HepG2 (cell line): ENCODE measurements around the gene CORO1C. TPM values are rescaled to one million over a fixed set of nuclear protein-coding genes. Genes with fewer than 3 reads are reported as not detected.

Source experiments
- SSRP1 ChIP-seq: IDR thresholded peaks from 2 replicates; pipeline ENCODE4 v1.6.1; 2016; ENCODE audit warnings: control low read depth
- STAT5B ChIP-seq: sonication (generic); formaldehyde crosslinking; IDR thresholded peaks from 2 replicates; pipeline ENCODE4 v1.4.0; 2020; ENCODE audit warnings: missing genetic modification reagents
- XRCC5 ChIP-seq: fragments of 200-400 bp; formaldehyde crosslinking; optimal IDR thresholded peaks from 2 replicates; pipeline ENCODE3; 2017; ENCODE audit warnings: mild to moderate bottlenecking, low read length
- ZNF343 ChIP-seq: sonication (generic); formaldehyde crosslinking; IDR thresholded peaks from 2 replicates; pipeline ENCODE4 v1.4.0; 2020; ENCODE audit warnings: mild to moderate bottlenecking, missing genetic modification reagents
- ZNF510 ChIP-seq: sonication (generic); formaldehyde crosslinking; IDR thresholded peaks from 2 replicates; pipeline ENCODE4 v1.4.0; 2020; ENCODE audit warnings: low read depth, mild to moderate bottlenecking, missing genetic modification reagents
- ZNF607 ChIP-seq: sonication (generic); formaldehyde crosslinking; IDR thresholded peaks from 2 replicates; pipeline ENCODE4 v1.5.1; 2020; ENCODE audit warnings: missing genetic modification reagents, mild to moderate bottlenecking, borderline replicate concordance
- ZNF7 ChIP-seq: IDR thresholded peaks from 2 replicates; pipeline ENCODE4 v1.6.1; 2016; ENCODE audit warnings: missing biosample characterization, missing genetic modification reagents
- polyA plus RNA-seq, 8 experiments: library from polyadenylated mRNA; depleted of rRNA in 3 of 8; stranded (reverse) in 7 of 8; unstranded in 1 of 8; fragments of >200 nt; fragmentation: Illumina TruSeq in 4 of 8; extraction: Trizol in 4 of 8; gene quantifications; 2 replicates each; pipeline versions ENCODE4 v1.2.1 to v1.2.3, GENCODE V29; 2011 to 2016; ENCODE audit warnings: low read depth in 4 of 8, missing spikeins in 1 of 8, mixed read lengths in 1 of 8; ENCODE audit not compliant: insufficient read depth in 1 of 8
- total RNA-seq, 5 experiments: library from RNA; depleted of rRNA; stranded (reverse); fragments of >200 nt; fragmentation: Illumina TruSeq; extraction: Trizol; gene quantifications; 2 replicates each; pipeline ENCODE4 v1.2.3, GENCODE V29; 2016; ENCODE audit warnings: low read depth in 1 of 5
- TF ChIP-seq, protein P1 (sequence below): sonication (generic); formaldehyde crosslinking; IDR thresholded peaks from 2 replicates; pipeline ENCODE4 v1.4.0; 2020; ENCODE audit warnings: missing genetic modification reagents, borderline replicate concordance
- TF ChIP-seq, protein P2 (sequence below): sonication (generic); formaldehyde crosslinking; IDR thresholded peaks from 2 replicates; pipeline ENCODE4 v1.8.0; 2022; ENCODE audit warnings: mild to moderate bottlenecking, missing genetic modification reagents, moderate library complexity
- TF ChIP-seq, protein P3 (sequence below): sonication (generic); formaldehyde crosslinking; conservative IDR thresholded peaks from 2 replicates; pipeline ENCODE4 v1.8.1; 2023; ENCODE audit warnings: missing genetic modification reagents
- TF ChIP-seq, protein P4 (sequence below): sonication (generic); formaldehyde crosslinking; IDR thresholded peaks from 2 replicates; pipeline ENCODE4 v1.4.0; 2020; ENCODE audit warnings: mild to moderate bottlenecking, missing genetic modification reagents
- TF ChIP-seq, protein P5 (sequence below): sonication (generic); formaldehyde crosslinking; IDR thresholded peaks from 2 replicates; pipeline ENCODE4 v1.4.0; 2020; ENCODE audit warnings: missing genetic modification reagents

The CORO1C gene
- total and polyA plus RNA-seq, 2 of the 13 experiments (the other 11 are each of a cell fraction or from before 2014, with no cell fraction given), result 73.7 to 131 TPM

DNA sequence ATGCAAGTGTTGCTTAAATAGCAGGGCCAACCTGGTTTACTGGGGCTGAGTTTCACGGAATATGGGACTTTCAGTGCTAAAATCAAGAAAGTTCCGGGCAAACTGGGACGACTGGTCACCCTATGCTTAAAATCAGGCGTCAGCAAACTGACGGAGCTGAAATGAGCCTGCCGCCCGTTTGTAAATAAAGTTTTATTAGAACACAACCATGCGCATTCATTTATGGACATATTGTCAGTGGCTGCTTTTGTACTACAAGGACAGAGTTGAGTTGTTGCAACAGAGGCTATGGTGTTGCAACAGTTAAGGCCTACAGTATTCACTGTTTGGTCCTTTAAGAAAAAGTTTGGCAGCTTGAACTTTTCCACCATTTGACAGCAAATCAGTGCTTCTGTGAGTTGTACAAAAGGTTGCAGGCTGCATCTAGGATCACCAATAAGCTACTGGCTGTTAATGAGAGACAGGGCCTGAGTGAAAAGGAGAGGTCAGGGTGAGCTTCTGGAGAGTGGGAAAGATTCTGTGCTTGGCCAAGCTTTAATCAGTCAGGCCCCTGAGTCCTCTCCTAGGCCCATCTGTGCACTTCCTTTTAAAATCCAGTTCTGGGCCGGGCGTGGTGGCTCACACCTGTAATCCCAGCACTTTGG is 111.0 kb downstream of the CORO1C start (continued):
- TF ChIP-seq, protein P1, sequence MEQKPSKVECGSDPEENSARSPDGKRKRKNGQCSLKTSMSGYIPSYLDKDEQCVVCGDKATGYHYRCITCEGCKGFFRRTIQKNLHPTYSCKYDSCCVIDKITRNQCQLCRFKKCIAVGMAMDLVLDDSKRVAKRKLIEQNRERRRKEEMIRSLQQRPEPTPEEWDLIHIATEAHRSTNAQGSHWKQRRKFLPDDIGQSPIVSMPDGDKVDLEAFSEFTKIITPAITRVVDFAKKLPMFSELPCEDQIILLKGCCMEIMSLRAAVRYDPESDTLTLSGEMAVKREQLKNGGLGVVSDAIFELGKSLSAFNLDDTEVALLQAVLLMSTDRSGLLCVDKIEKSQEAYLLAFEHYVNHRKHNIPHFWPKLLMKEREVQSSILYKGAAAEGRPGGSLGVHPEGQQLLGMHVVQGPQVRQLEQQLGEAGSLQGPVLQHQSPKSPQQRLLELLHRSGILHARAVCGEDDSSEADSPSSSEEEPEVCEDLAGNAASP, result 0 out of 2 replicates have a peak, but pooled peaks have one; percentile 25
- TF ChIP-seq ZNF7 (no peak), ZNF343 (CRISPR knock-in tag) (no peak), ZNF510 (CRISPR knock-in tag) (no peak), SSRP1 (CRISPR knock-in tag) (no peak), STAT5B (CRISPR knock-in tag) (no peak), XRCC5 (peak; percentile 42), ZNF607 (no peak)
- TF ChIP-seq, protein P2, sequence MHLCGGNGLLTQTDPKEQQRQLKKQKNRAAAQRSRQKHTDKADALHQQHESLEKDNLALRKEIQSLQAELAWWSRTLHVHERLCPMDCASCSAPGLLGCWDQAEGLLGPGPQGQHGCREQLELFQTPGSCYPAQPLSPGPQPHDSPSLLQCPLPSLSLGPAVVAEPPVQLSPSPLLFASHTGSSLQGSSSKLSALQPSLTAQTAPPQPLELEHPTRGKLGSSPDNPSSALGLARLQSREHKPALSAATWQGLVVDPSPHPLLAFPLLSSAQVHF, result no peak
- TF ChIP-seq, protein P3, sequence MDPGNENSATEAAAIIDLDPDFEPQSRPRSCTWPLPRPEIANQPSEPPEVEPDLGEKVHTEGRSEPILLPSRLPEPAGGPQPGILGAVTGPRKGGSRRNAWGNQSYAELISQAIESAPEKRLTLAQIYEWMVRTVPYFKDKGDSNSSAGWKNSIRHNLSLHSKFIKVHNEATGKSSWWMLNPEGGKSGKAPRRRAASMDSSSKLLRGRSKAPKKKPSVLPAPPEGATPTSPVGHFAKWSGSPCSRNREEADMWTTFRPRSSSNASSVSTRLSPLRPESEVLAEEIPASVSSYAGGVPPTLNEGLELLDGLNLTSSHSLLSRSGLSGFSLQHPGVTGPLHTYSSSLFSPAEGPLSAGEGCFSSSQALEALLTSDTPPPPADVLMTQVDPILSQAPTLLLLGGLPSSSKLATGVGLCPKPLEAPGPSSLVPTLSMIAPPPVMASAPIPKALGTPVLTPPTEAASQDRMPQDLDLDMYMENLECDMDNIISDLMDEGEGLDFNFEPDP (CRISPR knock-in tag), result no peak
- TF ChIP-seq, protein P4, sequence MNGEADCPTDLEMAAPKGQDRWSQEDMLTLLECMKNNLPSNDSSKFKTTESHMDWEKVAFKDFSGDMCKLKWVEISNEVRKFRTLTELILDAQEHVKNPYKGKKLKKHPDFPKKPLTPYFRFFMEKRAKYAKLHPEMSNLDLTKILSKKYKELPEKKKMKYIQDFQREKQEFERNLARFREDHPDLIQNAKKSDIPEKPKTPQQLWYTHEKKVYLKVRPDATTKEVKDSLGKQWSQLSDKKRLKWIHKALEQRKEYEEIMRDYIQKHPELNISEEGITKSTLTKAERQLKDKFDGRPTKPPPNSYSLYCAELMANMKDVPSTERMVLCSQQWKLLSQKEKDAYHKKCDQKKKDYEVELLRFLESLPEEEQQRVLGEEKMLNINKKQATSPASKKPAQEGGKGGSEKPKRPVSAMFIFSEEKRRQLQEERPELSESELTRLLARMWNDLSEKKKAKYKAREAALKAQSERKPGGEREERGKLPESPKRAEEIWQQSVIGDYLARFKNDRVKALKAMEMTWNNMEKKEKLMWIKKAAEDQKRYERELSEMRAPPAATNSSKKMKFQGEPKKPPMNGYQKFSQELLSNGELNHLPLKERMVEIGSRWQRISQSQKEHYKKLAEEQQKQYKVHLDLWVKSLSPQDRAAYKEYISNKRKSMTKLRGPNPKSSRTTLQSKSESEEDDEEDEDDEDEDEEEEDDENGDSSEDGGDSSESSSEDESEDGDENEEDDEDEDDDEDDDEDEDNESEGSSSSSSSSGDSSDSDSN (CRISPR knock-in tag), result no peak; the same call in 1 of the 2 replicates
- TF ChIP-seq, protein P5, sequence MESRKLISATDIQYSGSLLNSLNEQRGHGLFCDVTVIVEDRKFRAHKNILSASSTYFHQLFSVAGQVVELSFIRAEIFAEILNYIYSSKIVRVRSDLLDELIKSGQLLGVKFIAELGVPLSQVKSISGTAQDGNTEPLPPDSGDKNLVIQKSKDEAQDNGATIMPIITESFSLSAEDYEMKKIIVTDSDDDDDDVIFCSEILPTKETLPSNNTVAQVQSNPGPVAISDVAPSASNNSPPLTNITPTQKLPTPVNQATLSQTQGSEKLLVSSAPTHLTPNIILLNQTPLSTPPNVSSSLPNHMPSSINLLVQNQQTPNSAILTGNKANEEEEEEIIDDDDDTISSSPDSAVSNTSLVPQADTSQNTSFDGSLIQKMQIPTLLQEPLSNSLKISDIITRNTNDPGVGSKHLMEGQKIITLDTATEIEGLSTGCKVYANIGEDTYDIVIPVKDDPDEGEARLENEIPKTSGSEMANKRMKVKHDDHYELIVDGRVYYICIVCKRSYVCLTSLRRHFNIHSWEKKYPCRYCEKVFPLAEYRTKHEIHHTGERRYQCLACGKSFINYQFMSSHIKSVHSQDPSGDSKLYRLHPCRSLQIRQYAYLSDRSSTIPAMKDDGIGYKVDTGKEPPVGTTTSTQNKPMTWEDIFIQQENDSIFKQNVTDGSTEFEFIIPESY (CRISPR knock-in tag), result 0 out of 2 replicates have a peak, but pooled peaks have one; percentile 5
